GM18873 (cell line): ENCODE results near the gene RDH5.

Source experiments
- ATAC-seq: cut with Tn5 transposase; IDR thresholded peaks from one replicate; pipeline ENCODE4 v1.9.1; 2021; ENCODE audit warnings: mild to moderate bottlenecking, moderate library complexity, moderate number of reproducible peaks; ENCODE audit not compliant: unreplicated experiment, low FRiP score

Gene RDH5, protein sequence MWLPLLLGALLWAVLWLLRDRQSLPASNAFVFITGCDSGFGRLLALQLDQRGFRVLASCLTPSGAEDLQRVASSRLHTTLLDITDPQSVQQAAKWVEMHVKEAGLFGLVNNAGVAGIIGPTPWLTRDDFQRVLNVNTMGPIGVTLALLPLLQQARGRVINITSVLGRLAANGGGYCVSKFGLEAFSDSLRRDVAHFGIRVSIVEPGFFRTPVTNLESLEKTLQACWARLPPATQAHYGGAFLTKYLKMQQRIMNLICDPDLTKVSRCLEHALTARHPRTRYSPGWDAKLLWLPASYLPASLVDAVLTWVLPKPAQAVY

GRCh38 chr12:55720071-55720564 lies at the start of gene RDH5:
Gene RDH5 (plus strand): TSS chr12:55720393. CDS start chr12:55721185, 792 bp downstream.
- ATAC-seq = no peak

DNA sequence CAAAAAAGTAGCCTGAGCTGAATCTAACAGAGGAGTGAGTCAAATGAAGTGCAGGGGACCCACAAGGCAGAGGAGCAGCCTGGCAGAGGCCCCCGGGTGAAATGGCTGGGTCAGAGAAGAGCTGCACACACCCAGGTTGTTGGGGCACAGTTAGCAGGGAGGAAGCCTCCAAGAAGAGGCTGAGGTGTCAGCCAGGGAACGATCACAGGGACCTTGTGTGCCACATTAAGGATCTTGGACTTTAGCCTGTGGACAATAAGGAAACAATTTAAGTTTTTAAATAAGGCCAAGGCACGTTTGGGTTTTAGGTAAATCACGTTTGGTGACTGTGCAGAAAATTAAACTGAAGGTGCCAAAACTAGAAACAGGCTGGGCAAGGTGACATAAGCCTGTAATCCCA lies 48.4 kb upstream of the RDH5 start:
- no peak for ATAC-seq

DNA sequence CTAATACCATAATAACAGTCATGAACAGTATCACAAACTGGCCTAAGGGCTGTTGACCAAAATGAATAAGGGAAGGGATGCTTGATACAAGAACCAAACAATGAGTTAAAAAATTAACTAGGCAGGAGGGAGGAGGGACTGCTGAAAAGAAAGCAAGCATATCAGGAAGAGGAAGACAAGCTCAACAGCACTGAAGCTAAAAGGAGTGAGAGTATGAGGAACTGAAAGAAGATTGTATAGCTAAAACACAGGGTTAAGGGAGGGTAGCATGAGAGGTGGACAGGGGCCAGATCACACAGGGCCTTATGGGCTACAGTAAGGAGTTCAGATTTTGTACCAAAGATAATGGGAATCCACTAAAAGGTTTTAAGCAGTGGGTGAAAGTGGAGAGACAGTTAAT lies 46.6 kb upstream of the RDH5 start:
- peak; percentile 98 for ATAC-seq

- ATAC-seq = no peak
Measured at GRCh38 chr12:55675666-55676065, 44.5 kb upstream of the RDH5 start.

GRCh38 chr12:55676707-55677106 lies 43.5 kb upstream of the RDH5 start:
- no peak for ATAC-seq

DNA sequence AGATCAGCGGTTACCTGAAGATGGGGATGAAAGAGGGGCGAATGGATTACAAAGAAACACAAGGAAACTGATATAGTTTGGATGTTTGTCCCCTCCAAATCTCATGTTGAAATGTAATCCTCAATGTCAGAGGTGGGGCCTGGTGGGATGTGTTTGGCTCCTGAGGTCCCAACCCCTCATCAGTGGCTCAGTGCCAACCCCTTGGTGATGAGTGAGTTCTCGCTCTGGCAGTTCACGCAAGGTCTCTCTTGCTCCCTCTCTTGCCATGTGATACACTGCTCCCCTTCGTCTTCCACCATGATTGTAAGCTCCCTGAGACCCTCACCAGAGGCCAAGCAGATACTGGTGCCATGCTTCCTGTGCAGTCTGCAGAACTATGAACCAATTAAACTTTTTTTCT lies 40.5 kb upstream of the RDH5 start:
- no peak for ATAC-seq

DNA sequence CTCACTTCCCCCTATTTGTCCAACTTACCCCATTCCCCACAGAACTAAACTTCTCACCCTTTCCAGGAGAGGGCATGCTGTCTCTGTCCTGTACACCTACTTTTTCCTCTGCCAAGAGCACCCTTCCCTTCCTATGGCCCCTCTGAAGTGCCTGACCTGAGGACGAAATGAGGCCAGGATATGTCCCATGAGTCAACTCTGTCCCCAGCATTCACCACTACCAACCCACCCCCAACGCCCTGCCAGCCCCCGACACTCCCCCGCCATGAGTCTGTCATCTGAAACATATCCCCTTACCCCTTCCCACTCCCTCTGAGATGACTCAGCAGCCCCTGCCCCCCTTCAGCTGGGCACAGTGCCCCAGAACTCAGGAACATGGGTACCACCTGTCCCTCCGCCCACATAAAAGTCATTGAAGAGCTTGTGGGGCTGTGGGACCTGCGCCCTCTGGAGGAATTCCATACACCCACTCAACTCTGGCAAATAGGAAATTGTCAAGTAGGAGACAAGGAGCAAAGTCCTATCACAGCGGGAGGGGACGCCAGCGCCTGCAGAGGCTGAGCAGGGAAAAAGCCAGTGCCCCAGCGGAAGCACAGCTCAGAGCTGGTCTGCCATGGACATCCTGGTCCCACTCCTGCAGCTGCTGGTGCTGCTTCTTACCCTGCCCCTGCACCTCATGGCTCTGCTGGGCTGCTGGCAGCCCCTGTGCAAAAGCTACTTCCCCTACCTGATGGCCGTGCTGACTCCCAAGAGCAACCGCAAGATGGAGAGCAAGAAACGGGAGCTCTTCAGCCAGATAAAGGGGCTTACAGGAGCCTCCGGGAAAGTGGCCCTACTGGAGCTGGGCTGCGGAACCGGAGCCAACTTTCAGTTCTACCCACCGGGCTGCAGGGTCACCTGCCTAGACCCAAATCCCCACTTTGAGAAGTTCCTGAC lies 38.8 kb upstream of the RDH5 start:
- ATAC-seq = no peak

GRCh38 chr12:55682087-55682796 lies 38.0 kb upstream of the RDH5 start:
- ATAC-seq = no peak

- no peak for ATAC-seq
Measured at GRCh38 chr12:55683676-55684075, 36.5 kb upstream of the RDH5 start.

DNA sequence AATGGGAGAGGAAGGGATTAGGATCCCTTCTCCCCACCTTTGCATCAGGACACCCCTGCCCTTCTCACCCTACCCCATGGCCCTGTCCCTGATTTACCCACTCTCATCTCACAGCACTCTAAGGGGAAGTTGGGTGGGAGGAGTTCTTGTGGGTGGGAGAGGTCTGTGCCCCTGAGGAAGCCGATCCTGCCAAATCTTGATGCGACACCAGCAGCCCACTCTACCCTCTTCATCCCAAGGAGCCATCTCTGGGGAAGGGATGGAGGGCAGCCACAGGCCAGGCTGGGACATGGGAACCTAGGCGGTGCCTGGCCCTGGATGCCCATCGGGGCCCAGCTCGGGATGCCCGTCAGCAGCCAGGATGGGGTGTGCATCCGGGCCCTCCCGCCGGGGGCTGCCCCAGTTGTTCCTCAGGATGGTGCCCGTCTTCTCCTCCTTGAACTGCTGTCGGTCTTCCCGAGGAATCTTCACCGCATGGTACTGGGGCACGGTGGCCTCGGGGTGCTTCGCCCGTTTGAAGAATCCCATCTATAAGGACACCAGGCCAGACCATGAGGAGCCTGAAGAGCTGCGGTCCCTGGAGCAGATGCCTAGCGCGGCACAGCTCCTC lies 35.3 kb upstream of the RDH5 start:
- ATAC-seq = no peak

DNA sequence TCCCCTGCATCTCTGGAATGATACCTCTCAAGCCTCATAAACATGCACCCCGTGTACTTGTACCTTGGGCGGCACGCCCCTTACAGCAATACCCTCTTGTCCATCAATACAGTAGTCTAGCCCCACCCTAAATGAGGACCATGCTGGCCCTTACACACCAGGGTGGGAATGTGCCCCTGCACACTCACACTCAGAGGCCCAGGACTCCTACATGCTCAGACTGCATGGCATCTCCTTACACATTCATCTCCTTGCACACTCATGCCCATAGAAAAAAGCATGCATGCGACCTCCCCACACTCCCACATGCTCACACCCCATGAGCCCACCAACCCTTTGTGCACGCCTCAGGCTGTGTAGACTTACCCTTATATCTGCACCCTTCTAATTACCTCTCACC lies 34.5 kb upstream of the RDH5 start:
- no peak for ATAC-seq

- no peak for ATAC-seq
Measured at GRCh38 chr12:55686366-55687010, 33.7 kb upstream of the RDH5 start.

GRCh38 chr12:55687746-55688145 lies 32.4 kb upstream of the RDH5 start:
- no peak for ATAC-seq

- ATAC-seq = no peak
Measured at GRCh38 chr12:55688716-55689655, 31.2 kb upstream of the RDH5 start.

DNA sequence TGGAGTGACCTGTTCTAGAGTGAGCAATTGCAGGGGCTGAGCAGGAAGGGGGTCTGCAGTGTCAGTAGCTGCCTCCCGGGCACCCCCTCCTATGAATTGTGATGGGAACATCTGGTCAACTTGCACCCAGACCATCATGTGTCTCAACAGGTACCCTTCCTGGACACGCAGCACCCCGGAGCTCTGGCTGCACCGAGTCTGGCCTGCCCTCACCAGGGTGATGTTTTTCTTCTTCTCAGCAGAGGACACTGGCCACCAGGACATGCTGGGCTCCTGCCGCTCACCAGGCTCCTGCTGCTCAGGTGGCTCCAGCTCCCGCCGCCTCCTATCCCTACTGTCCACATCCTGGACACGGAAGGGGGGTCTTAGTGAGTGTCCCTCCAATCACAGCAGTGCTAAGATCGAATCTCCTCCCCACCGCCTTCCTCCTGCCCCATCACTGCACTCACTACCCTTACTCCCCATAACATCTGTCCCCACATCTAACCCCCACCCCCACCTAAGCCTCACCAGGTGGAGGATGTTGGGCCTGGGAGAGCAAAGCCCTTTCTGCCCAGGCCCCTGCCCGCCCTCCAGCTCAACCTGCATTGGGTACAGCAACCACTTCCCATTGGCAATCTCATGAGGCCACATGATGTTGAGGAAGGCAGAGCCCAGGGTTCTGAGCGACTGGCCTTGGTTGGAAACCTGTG lies 27.4 kb upstream of the RDH5 start:
- ATAC-seq = no peak

DNA sequence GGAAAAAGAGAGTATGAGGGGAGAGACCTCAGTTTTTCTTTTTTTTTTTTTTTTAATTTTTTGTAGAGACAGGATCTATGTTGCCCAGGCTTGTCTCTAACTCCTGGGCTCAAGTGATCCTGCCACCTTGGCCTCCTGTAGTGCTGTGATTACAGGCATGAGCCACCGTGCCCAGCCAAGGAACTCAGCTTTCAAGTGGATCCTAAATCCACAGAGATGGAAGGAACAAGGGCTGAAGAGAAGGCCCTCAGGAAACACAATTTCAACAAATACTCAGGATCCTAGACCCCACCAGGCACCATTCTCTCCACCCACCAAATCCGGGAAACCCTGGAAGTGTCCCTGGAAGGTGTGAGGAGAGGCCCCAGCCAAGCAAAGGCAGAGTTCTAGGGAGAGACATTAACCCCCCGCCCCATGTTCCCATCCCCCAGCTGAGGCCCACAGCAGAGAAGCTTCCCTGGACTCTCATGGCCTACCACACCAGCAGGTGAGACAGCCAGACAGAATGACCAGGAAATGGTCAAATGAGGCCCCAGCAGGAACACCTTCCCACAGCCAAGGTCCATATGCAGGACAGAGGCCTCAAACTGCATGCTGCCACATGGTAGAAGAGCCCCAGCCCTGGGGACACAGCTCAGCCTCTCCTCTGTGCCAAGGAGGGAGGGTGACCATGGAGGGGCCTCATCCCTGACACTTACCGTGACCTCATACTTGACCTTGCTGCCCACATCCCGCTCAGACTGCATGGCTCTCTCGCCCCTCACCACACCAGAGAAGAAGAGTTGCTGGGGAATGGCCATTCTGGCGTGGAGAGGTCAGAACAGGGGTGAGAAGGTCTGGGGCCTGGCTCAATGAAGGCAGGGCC lies 26.6 kb upstream of the RDH5 start:
- ATAC-seq = no peak

GRCh38 chr12:55694188-55694515 lies 26.0 kb upstream of the RDH5 start:
- no peak for ATAC-seq

DNA sequence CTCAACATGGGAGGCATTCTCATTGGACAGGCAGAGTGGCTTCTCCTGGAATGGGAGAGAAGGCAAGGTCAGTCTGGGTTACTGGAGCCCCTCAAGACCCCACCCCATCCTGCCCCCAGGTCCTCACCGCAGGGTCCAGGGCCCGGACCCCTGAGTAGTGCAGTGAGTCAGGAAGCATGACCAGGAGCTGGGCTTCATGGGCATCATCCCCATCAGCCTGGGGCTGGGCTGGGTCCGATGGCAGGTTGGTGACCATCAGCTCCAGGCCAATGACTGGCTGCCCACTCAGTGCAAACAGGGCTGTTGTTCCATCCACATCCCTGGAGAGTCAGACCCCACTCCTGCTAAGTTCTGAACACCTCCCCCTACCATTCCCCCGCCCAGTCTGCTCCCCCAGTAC lies 25.5 kb upstream of the RDH5 start:
- no peak for ATAC-seq
